ENCODE results near the gene OR52A5. TPM values are rescaled to one million over a fixed set of nuclear protein-coding genes. Genes with fewer than 3 reads are reported as not detected.

The OR52A5 gene
- total RNA-seq, 1 donor from 2014 or later = not detected

Other genes starting within 250 kb of the OR52A5 start
- not detected in 2 replicates for gene OR51A7, start 234.6 kb downstream of the OR52A5 start, total RNA-seq
- gene OR51G2, start 219.0 kb downstream of the OR52A5 start, total RNA-seq = not detected in 2 replicates
- not detected in 2 replicates for gene OR51G1, start 214.0 kb downstream of the OR52A5 start, total RNA-seq
- gene OR51A4, start 190.8 kb downstream of the OR52A5 start, total RNA-seq = not detected in 2 replicates
- not detected in 2 replicates for gene OR51A2, start 182.6 kb downstream of the OR52A5 start, total RNA-seq
- not detected in 2 replicates for gene OR51L1, start 143.5 kb downstream of the OR52A5 start, total RNA-seq
- not detected in 2 replicates for gene OR52J3, start 91.8 kb downstream of the OR52A5 start, total RNA-seq
- not detected in 2 replicates for gene OR52E2, start 78.7 kb downstream of the OR52A5 start, total RNA-seq
- not detected in 2 replicates for gene OR52E1, start 68.8 kb downstream of the OR52A5 start, total RNA-seq
- not detected in 2 replicates for gene OR52A1, start 16.4 kb upstream of the OR52A5 start, total RNA-seq
- not detected in 2 replicates for gene OR51V1, start 62.3 kb upstream of the OR52A5 start, total RNA-seq
- not detected in 2 replicates for gene HBB, start 88.7 kb upstream of the OR52A5 start, total RNA-seq
- gene HBD, start 96.1 kb upstream of the OR52A5 start, total RNA-seq = not detected in 2 replicates
- gene HBG1, start 111.5 kb upstream of the OR52A5 start, total RNA-seq = not detected in 2 replicates
- not detected in 2 replicates for gene HBG2, start 116.4 kb upstream of the OR52A5 start, total RNA-seq
- gene HBE1, start 131.6 kb upstream of the OR52A5 start, total RNA-seq = not detected in 2 replicates
- not detected in 2 replicates for gene OR51B4, start 163.6 kb upstream of the OR52A5 start, total RNA-seq
- not detected in 2 replicates for gene OR51B2, start 185.9 kb upstream of the OR52A5 start, total RNA-seq
- not detected in 2 replicates for gene OR51B5, start 205.2 kb upstream of the OR52A5 start, total RNA-seq
- not detected in 2 replicates for gene OR51B6, start 213.2 kb upstream of the OR52A5 start, total RNA-seq
- gene OR51M1, start 245.5 kb upstream of the OR52A5 start, total RNA-seq = not detected in 2 replicates

Data from kidney epithelial cell (primary cell).